Amygdala (tissue), 56 donors: Measurements from ENCODE around the gene IRX5.

ENCODE experiments used
- DNase-seq, 56 donors: peaks; one replicate each; lab custom pipeline; 2025; lab: John Stamatoyannopoulos, UW

The IRX5 gene

DNA sequence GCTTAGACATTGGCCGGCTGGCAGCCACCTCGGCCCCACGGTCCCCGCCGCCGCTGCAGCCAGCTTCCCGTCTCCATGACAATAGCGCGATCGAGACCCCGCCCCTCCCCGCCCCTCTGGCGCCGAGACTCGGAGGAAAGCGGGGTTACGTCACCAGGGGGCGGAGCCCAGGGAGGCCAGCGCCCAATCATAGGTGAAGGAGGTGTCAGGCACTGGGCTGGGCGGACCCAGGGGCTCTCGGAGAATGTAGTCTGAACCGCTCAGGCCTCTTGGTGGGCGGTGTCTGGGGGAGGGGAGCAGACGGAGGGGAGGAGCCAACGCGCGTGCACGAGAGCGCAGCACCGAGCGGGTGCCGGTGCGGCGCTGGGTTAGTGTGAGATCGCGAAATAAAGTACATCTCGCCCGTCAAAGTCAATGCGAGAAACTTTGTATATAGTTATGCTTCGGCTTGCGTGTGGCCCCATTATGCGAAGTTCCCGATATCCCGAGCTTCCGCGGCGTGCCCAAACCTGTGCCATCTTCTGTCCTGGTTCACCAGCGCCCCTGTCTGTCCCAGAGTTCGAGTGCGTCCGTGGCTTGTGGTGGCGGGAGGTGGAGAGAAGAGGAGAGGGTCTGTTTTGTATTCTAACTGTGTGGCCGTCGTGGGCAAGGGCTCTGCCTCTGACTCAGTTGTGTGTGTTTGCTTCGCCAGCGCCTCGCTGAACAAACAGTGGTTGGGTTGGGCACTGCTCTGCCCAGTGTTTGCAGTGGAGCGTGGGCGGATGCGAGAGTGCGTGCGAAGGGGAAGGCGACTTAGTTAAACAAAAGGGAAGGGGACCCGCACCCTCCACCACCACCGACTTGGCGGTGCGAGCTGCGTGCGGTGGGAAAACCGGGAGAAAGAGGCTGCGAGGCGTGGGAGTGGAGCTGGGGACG, 1.3 kb upstream of the IRX5 start:
- DNase-seq, result peak; percentile 40 to 98 (median 94)

- DNase-seq, result no peak
These were observed 129 bp downstream of the IRX5 start for GRCh38 chr16:54930869-54931119.

- DNase-seq, result no peak
These were observed 702 bp downstream of the IRX5 start for GRCh38 chr16:54931120-54932014.

- no peak for DNase-seq
These were observed 1.5 kb downstream of the IRX5 start for GRCh38 chr16:54932021-54932660.

DNA sequence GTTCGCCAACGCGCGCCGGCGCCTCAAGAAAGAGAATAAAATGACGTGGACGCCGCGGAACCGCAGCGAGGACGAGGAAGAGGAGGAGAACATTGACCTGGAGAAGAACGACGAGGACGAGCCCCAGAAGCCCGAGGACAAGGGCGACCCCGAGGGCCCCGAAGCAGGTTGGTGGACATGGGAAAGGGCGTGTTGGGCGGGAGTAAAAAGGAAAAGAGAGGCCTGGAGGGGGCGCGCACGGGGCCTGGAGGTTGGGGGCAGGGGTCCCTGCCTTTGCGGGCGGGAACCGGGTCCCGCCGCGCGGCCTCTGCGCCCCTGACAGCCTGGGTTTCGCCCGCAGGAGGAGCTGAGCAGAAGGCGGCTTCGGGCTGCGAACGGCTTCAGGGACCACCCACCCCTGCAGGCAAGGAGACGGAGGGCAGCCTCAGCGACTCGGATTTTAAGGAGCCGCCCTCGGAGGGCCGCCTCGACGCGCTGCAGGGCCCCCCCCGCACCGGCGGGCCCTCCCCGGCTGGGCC, 2.1 kb downstream of the IRX5 start:
- no peak for DNase-seq

DNA sequence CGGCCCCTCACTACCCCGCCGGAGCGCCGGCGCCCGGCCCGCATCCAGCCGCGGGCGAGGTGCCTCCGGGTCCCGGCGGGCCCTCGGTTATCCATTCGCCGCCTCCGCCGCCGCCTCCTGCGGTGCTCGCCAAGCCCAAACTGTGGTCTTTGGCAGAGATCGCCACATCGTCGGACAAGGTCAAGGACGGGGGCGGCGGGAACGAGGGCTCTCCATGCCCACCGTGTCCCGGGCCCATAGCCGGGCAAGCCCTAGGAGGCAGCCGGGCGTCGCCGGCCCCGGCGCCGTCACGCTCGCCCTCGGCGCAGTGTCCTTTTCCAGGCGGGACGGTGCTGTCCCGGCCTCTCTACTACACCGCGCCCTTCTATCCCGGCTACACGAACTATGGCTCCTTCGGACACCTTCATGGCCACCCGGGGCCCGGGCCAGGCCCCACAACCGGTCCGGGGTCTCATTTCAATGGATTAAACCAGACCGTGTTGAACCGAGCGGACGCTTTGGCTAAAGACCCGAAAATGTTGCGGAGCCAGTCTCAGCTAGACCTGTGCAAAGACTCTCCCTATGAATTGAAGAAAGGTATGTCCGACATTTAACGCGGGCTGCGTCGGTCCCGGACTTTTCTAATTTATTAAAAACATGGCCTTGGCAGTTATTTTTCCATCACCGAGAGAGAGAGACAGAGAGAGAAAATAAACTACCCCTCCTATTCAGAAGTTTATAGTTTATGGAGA, 2.8 kb downstream of the IRX5 start:
- no peak for DNase-seq

DNA sequence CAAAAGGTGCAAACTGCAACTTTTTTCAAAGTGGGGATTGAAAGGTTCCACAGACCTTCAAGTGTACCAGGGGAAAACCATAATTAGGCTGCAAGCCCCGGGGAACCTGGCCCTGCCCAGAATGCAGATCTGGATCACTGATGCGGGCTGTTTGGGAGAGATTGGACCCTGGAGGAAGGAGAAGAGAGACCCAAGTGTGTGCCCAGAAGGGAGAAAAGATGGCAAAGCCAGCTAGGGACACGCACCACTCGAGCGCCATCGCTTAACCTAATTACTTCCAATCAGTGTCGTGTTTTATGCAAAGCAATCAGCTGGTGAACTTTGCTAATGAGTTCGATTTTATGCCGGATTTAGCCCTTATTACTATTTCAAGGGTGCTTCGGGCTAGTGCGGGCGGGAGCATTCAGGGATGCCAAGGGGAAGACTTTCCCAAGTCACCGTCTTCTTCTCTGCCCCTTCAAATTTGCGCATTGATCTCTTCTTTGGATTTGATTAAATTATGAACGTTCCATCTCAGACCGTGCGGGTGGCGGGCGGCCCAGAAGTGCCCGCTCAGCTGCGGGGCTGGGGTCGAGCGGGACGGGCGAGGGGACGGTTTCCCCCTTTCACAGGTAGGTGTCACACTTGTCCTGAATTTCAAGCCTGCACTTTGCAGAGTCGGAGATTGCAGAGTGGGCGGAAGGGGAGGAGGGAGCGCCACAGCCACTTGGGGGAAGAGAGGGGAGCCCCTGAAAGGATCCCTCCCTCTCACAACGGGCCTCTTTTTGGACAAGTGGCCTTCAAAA, 4.0 kb downstream of the IRX5 start:
- no peak for DNase-seq

- no peak for DNase-seq
These were observed 4.8 kb downstream of the IRX5 start for GRCh38 chr16:54935266-54935968.

GRCh38 chr16:54936201-54936978, 5.7 kb downstream of the IRX5 start:
- DNase-seq, result peak in 1 of 56 donors; percentile 12

- peak in 2 of 56 donors; percentile 14 to 29 for DNase-seq
These were observed 6.5 kb downstream of the IRX5 start for GRCh38 chr16:54936979-54937670.

DNA sequence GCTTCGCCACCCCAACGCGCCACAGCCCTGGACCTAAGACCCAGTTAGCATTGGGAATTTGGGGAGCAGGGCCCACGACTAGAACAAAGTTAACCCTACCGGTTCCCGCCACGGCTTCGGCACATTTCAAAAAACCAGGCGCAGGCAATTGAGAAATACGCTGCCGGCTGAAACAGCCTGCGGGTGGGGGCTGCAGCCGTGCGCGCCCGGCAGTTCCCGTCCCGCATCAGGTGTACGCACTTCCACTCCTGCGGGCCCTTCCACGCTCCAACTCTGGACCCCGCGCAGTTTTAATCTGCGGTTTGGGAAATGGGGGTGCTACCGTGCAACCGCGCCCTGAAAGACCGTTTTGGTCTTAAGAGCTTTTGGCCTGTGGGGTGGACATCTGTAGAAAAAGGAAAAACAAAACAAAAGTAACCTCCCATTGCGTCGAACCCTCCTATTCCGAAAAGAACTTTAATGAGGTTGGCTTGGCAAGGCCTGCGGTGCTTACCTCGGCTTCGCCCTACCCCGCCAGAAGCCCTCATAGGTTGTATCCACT, 7.1 kb downstream of the IRX5 start:
- no peak for DNase-seq

- DNase-seq, result no peak
These were observed 7.8 kb downstream of the IRX5 start for GRCh38 chr16:54938212-54939028.

DNA sequence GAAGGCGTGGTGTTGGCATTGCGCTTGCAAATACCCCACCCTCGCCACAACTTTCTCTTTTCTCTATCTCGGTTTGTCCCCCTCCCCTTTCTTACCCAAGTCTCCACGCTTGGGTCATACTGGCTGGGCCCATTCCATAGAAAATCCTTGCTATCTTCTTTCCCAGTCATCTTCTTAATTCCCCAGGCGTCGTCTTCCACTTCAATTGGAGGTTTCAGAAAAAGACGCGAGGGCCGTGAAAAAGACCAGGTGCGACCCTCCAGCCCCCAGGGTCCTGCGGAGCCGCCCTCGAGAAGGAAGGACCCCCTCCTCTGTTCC, 8.3 kb downstream of the IRX5 start:
- DNase-seq, result no peak

DNA sequence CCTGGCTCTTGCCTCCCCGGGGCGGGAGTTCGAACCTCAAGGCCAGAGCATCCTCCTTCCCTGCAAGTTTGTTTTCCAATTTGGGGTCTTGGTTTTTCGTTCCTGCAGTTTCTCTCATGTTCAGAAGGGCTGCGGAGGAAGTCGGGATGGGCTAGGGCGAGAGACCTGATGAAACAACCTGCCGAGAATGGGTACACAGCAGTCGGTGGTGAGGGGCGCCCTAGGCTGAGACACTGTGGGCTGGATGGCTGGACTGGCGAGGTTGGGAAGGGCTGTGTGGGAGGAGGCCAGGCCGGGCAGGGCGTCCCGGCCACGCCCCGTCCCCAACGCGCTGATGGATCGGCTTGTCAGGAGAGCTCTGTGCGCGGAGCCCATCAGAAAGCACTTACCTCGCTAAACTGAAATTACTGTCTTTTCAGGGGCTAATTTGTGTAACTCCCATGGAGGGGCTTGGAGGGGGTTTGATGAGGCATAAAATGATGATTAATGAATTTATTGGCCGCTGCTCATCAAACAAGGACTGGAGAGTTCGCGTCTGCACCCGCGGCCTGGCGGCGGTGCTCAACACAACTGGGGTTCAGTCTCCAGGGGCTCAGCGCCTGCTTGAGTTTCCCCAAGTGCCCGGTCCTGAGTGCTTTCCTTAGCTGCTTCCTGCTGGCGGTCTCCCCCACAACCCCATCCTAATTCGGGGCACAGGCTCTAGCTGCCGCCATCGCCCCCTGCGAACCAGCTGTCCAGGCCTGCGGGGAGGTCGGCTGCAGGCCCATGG, 9.0 kb downstream of the IRX5 start:
- DNase-seq, result no peak

DNA sequence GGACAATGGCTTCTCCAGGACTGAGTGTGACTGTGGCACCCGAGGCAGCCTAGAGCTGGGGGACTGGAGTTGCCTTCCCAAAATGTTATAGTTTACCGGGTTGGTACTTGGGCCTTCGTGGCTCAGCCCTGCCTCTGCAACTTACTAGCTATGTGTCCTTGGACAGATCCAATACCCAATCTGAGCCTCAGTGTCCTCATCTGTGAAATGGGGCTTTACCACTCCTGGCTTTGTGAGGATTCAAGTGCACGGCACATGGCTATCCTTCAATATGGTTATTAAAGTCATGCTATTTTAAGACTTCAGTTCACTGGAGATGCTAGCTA, 9.6 kb downstream of the IRX5 start:
- DNase-seq, result no peak
